Heart right ventricle (tissue), 16 donors: ENCODE data around the gene KCTD20. TPM values are rescaled to one million over a fixed set of nuclear protein-coding genes. Genes with fewer than 3 reads are reported as not detected.

Experiments used
- ATAC-seq, 8 donors: fragments of 200-7000 bp; cut with Tn5 transposase; one replicate each; pipeline ENCODE4 v1.9.1; 2020; ENCODE audit warnings: mild to moderate bottlenecking in 8 of 8, moderate library complexity in 8 of 8, moderate number of reproducible peaks in 1 of 8
- DNase-seq, 2 donors: peaks; one replicate each; pipeline ENCODE4 v3.0.0-alpha.2; 2020
- H3K27ac ChIP-seq, 10 donors: fragments of 200-600 bp; sonication (generic) in 2 of 10; one replicate each; pipeline versions ENCODE4 v1.5.0 to v1.8.0; 2020 to 2022; ENCODE audit warnings: mild to moderate bottlenecking in 3 of 10
- H3K27me3 ChIP-seq, 7 donors: fragments of 200-600 bp; one replicate each; pipeline ENCODE4 v1.8.0; 2021 to 2022; ENCODE audit warnings: mild to moderate bottlenecking in 2 of 7
- H3K36me3 ChIP-seq, 9 donors: fragments of 200-600 bp; sonication (generic) in 1 of 9; one replicate each; pipeline versions ENCODE4 v1.5.0 to v1.8.0; 2020 to 2022; ENCODE audit warnings: mild to moderate bottlenecking in 2 of 9
- H3K4me1 ChIP-seq, 9 donors: fragments of 200-600 bp; sonication (generic) in 1 of 9; one replicate each; pipeline versions ENCODE4 v1.5.0 to v1.8.0; 2020 to 2022; ENCODE audit warnings: mild to moderate bottlenecking in 4 of 9
- H3K4me3 ChIP-seq, 10 donors: fragments of 200-600 bp; sonication (generic) in 2 of 10; one replicate each; pipeline versions ENCODE4 v1.5.0 to v1.8.0; 2020 to 2022; ENCODE audit warnings: mild to moderate bottlenecking in 7 of 10, moderate library complexity in 2 of 10
- H3K9me3 ChIP-seq, 11 donors: fragments of 200-600 bp in 10 of 11; sonication (generic) in 2 of 11; one replicate each; pipeline versions ENCODE4 v1.5.0 to v1.8.0; 2013 to 2022; ENCODE audit warnings: mild to moderate bottlenecking in 2 of 11, control low read depth in 1 of 11, moderate library complexity in 1 of 11
- CTCF ChIP-seq, 9 donors: fragments of 200-600 bp; sonication (generic) in 2 of 9; IDR thresholded peaks; one replicate each; pipeline versions ENCODE4 v1.5.0 to v1.8.0; 2021 to 2022; ENCODE audit warnings: antibody characterized with exemption in 9 of 9, mild to moderate bottlenecking in 5 of 9, moderate library complexity in 1 of 9
- WGBS, 2 donors: extraction: QIAGEN DNeasy Blood & Tissue Kit; methylation state at CpG; one replicate each; pipeline ENCODE4 v1.1.7; 2013; ENCODE audit warnings: inconsistent platforms in 1 of 2; 5-methylcytosine and 5-hydroxymethylcytosine counted together
- intact Hi-C, 10 donors: fragments of 100-400 bp; cut with DNase I; formaldehyde crosslinking; loops; one replicate each; pipeline versions ENCODE4 v1.11.1 to v1.14.2; 2022
- polyA plus RNA-seq, 2 donors: library from polyadenylated mRNA; stranded (reverse); fragments of 200-250 nt; gene quantifications; one replicate each; pipeline ENCODE4 v1.2.3, GENCODE V29; 2013
- total RNA-seq, 10 donors: library from RNA; stranded (reverse); fragmentation: NEBNext Ultra II Directional in 3 of 10; extraction: Animal tissue kit (Norgen Biotek cat#: 25700) in 3 of 10; gene quantifications; one replicate each; pipeline versions ENCODE4 v1.2.1 to v1.2.4, GENCODE V29; 2021 to 2023
- donor health status: Arrhythmogenic right ventricular cardiomyopathy.
- donor health status: ischemic (EF 13 %, LVEDD 7.1; RV severe dilation, severe dysfunction).
- donor health status: healthy with polysubstance abuse.
- donor health status: DM: no; HTN: yes; CAD: no.
- donor health status: DM: no; HTN: no; CAD: no.
- donor health status: ischemic (EF 25% LVEDD 6.9; RV normal size, moderate dysfunction).
- donor health status: ischemic (EF 25% LVEDD 5.7; RV mildly dilated, moderate dysfunction).
- donor health status: healthy.
- donor health status: DM: yes; HTN: yes; CAD: no.
- donor health status: Ischemic cardiomyopathy.
- donor health status: ischemic (EF 35%, LVEDD 5.7; RV mildly dilated, moderate dysfunction).
- donor health status: nonischemic (EF 11% LVEDD 7.7; RV severe dilation, severe dysfunction).
- donor health status: DM: yes; HTN: yes; CAD: no.
- donor health status: PGD.
- donor health status: ischemic (EF 29% LVEDD 5.4; RV normal size, mild dysfunction).
- donor health status: nonischemic (EF 23%, LVEDD 6.1; RV moderate dilation, normal function).

Gene KCTD20
- total and polyA plus RNA-seq, 12 donors, result 8.9 to 36.6 (median 25.1) TPM

GRCh38 chr6:36441307-36441894, 1.4 kb upstream of the KCTD20 start:
- Histone ChIP-seq H3K27ac (peak overlapping the region; percentile 57 to 100 (median 98)), H3K4me1 (peaks cover 8 to 48% (median 38%) of the 10 kb centered on the region in 9 donors), H3K27me3 (no peaks in the 10 kb centered on the region), H3K4me3 (peak overlapping the region in 2 of 10 donors; percentile 76), H3K9me3 (no peaks in the 10 kb centered on the region), H3K36me3 (no peaks in the 10 kb centered on the region)
- intact Hi-C loops, result loop anchor here in 7 of 10 donors (1.0 to 10.0 kb wide), 6 partner anchors 103 to 239 kb away; partner anchors contain the start of genes SRSF3 (in 3 of the 7) and STK38 (in 2 of the 7)
- no peak for TF ChIP-seq CTCF (IDR thresholded peaks at IDR 0.05)
- 19 to 20% methylated on average over 8 of the region's 8 CpGs for WGBS, 2 donors
- ATAC-seq, result peak; percentile 85 to 96 (median 95)
- DNase-seq, result peak; percentile 87 to 96

DNA sequence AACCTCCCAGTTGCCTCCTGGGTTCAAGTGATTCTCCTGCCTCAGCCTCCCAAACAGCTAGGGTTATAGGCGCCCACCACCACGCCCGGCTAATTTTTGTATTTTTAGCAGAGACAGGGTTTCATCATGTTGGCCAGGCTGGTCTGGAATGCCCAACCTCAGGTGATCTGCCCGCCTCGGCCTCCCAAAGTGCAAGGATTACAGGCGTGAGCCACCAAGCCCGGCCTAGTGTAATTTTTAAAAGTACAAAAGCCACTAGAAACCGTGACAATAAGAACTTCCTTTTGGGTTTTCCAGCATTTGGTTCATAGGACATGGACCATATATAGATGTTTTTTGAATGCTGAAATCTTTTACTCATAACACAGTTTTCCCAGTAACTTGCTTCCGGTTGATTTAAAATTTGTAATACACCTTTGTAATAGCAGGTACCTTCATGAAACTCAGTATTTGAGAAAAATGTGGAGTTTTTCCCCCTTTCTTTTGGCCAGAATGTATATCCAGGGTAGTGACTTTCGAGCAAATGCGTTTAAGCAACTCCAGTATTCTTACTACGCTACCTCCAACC, 613 bp upstream of the KCTD20 start:
- peak overlapping the region; percentile 96 to 100 (median 98) for H3K27ac ChIP-seq
- TF ChIP-seq CTCF (IDR thresholded peaks at IDR 0.05), result no peak
- H3K4me3 ChIP-seq, result peak overlapping the region; percentile 74 to 98 (median 94)
- H3K36me3 ChIP-seq, result no peaks in the 10 kb centered on the region
- DNase-seq, result no peak
- intact Hi-C loops, result loop anchor here in 7 of 10 donors (1.0 to 10.0 kb wide), 8 partner anchors 19 to 237 kb away; partner anchors contain the start of genes SRSF3 (in 3 of the 7), STK38 (in 3 of the 7) and CDKN1A (in 1 of the 7)
- no peaks in the 10 kb centered on the region for H3K9me3 ChIP-seq
- peaks cover 8 to 51% (median 42%) of the 10 kb centered on the region in 9 donors for H3K4me1 ChIP-seq
- ATAC-seq, result no peak
- H3K27me3 ChIP-seq, result no peaks in the 10 kb centered on the region
- WGBS, 2 donors, result 55 to 59% methylated on average over 12 of the region's 12 CpGs

DNA sequence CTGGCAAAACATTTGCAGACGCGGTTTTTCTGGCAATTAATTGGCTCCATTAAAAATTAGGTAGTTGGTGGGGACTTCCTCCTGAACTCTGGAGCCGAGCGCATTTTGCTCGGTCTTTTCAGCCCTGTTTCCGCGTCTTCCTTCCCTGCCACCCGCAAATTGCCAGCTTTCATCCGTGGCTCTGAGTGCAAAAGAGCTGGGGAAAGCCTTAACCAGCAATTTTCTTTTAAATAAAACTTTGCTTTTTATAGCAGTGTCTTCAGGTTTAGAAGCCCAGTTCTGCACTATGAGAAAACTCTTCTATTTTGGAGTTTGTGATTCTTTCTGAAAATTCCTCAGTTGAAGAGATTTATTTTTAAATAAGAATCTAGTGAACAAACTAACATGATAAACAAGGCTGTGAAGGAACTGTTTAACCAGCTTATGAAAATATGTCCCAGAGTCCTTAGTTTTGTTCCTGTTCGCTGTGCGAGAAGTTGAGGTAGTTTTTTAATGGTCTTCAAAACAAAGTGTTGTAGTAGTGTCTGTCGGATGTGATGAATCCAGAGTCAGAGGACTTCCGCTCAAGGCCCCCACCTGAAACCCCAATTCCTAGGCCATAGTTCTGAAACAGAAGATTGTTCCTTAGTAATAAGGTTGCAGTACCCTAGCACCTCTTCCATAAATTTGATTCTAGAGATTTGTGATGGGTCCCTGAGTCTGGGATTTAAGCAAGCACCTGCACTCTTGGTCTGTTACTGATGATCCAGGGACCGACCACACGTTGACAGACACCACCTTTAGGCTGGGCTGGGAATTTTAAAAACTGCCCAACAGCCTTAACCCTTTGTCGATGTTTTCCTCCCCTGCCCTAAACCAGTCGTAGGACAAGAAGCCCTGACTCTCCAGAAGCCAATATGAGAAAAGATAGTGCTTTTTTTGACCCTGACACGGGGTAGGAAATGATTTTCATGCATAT, 950 bp downstream of the KCTD20 start:
- peaks cover 8 to 51% (median 44%) of the 10 kb centered on the region in 9 donors for H3K4me1 ChIP-seq
- peaks cover 0 to 8% (median 4%) of the 10 kb centered on the region in 9 donors for H3K36me3 ChIP-seq
- 2 to 4% methylated on average over 18 of the region's 18 CpGs for WGBS, 2 donors
- peak in 4 of 9 donors; percentile 12 to 29 (median 14) for TF ChIP-seq CTCF (IDR thresholded peaks at IDR 0.05)
- H3K27me3 ChIP-seq, result no peaks in the 10 kb centered on the region
- H3K9me3 ChIP-seq, result peaks cover 0 to 5% (median 0%) of the 10 kb centered on the region in 11 donors
- peak overlapping the region; percentile 96 to 100 (median 98) for H3K27ac ChIP-seq
- intact Hi-C loops, result loop anchor here in 7 of 10 donors (1.0 to 10.0 kb wide), 8 partner anchors 20 to 235 kb away; partner anchors contain the start of genes SRSF3 (in 3 of the 7), STK38 (in 3 of the 7) and CDKN1A (in 1 of the 7)
- ATAC-seq (no peak), DNase-seq (no peak)
- peak overlapping the region; percentile 74 to 98 (median 94) for H3K4me3 ChIP-seq
